HS-5 (cell line): ENCODE results near the gene TNN.

Source experiments
- DNase-seq: peaks from one replicate; pipeline ENCODE4 v3.0.0-alpha.2; 2012; ENCODE audit warnings: low read depth

TNN gene

DNA sequence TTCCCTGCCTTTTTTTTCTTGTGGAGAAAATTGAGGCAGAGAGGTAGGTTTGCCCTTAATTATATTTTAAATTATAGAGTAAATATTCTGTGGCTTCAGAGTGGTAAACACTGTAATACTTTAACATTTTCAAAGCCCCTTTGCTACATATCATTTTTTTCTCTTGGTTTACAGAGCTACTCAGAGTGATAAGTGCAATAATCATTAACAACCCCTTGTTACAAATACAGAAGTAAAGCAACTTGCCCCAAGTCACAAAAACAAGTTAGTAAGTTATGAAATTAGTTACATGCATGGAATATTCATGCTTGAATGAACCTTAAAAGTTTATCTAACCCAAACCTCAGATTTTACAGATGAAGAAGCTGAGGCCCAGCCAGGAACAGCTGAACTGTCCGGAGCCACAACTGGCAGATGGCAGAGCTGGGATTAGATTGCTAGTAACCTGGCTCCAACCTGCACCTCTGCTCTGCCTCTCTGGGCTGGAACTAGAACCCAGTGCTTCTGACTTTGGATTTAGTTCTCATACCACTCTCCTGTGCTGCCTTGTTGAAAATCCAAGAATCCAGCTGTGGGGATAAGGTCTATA lies 48.7 kb downstream of the TNN start:
- no peak for DNase-seq

DNA sequence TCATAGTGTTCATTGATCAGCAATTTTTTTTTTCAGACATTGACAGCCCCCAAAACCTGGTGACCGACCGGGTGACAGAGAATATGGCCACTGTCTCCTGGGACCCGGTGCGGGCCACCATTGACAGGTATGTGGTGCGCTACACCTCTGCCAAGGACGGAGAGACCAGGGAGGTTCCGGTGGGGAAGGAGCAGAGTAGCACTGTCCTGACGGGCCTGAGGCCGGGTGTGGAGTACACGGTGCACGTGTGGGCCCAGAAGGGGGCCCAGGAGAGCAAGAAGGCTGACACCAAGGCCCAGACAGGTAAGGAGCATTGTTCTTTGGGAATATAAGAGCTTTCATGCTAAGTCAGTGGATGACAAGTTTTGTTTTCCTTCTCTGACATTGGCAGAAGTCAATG lies 49.3 kb downstream of the TNN start:
- no peak for DNase-seq

DNA sequence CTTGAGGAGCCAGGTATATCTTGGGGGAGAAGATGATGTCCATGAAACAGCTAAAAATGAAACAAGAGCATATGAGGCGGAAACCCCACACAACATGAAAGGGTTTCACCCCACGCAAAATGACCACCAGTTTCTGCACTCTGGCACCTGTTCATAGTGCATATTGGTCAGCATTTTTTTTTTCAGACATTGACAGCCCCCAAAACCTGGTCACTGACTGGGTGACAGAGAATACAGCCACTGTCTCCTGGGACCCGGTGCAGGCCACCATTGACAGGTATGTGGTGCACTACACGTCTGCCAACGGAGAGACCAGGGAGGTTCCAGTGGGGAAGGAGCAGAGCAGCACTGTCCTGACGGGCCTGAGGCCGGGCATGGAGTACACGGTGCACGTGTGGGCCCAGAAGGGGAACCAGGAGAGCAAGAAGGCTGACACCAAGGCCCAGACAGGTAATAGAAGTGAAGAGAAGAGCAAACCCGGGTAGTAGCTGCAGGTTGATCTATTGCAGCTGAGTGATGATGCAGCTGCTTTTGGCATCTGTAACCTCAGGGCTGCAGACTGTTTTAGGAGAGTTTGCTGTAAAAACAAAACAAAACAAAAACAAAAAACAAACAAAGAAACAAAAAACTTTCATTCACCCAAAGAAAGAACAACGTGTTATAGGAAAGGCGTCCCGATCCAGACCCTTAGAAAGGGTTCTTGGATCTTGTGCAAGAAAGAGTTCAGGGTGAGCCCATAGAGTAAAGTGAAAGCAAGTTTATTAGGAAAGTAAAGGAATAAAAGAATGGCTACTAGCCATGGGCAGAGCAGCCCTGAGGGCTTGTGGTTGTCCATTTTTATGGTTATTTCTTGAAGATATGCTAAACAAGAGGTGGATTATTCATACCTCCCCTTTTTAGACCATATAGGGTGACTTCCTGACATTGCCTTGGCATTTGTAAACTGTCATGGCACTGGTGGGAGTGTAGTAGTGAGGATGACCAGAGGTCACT lies 51.0 kb downstream of the TNN start:
- no peak for DNase-seq

DNA sequence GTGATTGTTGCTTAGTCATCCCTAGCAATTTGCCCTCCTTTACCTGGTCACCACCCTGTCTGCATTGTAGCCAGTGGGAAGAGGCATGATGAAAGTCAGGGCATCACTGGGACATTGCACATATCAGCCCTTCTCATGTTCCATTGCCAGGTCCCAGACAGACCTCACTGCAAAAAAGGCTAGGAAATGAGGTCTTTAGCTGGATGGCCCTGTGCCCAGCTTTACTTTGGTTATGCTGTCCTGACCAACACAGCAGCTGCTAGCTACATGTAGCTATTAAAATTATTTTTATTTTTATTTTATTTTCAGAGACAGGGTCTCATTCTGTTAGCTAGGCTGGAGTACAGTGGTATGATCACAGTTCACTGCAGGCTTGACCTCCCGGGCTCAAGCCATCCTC lies 52.9 kb downstream of the TNN start:
- DNase-seq, result no peak

- DNase-seq, result no peak
Measured at GRCh38 chr1:175124861-175125260, 57.2 kb downstream of the TNN start.

DNA sequence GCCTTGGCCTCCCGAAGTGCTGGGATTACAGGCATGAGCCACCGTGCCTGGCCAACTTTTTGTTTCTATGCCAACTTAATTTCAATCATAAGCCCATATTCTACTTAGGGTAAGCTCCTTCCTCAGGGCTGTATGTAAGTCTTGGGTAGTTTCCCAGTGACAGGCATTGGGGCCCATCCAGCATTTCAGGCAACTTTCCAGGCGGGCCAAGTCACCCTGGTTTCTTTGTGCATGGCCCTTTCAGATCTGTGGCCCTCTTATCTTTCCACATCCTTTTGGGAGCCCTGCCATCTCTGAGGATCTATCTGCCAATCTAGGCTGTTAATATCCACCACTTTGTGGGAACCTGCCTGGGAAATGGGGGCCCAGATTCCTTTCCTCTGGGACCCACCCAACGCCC lies 58.7 kb downstream of the TNN start:
- no peak for DNase-seq

GRCh38 chr1:175127565-175127964 lies 59.9 kb downstream of the TNN start:
- DNase-seq, result no peak

GRCh38 chr1:175128523-175128922 lies 60.9 kb downstream of the TNN start:
- DNase-seq, result no peak

DNA sequence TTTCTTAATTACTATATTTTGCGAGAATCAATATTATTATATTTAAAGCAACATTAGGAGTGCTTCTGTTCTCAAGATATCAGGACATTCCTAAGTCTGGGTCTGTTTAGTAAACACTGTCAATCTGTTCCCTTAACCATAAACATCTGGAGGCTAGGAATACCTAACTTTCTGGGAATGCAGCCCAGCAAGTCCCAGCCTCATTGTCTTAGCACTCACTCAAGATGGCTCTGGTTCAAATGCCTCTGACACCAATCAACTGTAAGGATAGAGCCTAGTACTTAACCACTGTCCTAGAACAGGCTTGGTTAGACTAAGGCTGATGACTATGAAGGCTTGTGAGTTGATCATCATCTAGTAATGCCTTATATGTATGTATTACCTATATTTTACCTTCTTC lies 61.5 kb downstream of the TNN start:
- DNase-seq, result no peak

DNA sequence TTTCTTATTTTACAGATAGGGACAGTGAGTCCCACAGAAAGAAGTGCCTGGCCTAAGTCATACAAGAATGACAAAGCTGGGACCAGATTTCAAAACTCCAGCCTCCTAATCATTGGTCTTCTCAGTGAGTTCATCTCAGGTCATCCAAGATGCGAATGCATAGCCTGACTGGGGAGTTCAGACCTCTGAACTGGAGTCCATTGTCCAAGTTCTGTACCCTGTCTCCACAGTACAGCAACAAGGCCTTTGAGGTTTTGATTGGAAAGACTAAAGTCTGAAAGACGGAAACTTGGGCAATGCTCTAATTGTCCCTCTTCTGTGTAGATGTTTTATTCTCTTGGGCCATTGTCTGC lies 62.0 kb downstream of the TNN start:
- no peak for DNase-seq

- no peak for DNase-seq
Measured at GRCh38 chr1:175129997-175130648, 62.5 kb downstream of the TNN start.

DNA sequence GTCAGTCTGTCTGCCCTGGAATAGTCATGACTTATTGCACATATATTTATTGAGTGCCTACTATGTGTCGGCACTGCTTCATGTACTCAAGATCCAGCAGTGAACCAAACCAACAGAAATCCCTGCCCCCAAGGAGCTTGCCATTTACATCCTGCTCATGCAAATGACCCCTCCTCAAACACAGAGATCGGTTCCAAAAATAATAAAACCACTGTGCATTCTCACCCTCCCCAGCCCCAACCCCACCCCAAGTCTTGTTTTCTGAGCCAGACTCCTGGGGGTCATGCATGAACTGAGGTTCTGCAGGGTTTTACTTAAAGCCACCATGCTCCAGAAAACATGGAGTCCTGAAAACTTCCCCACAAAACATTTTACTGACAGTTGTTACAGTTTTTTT lies 63.0 kb downstream of the TNN start:
- DNase-seq, result no peak

DNA sequence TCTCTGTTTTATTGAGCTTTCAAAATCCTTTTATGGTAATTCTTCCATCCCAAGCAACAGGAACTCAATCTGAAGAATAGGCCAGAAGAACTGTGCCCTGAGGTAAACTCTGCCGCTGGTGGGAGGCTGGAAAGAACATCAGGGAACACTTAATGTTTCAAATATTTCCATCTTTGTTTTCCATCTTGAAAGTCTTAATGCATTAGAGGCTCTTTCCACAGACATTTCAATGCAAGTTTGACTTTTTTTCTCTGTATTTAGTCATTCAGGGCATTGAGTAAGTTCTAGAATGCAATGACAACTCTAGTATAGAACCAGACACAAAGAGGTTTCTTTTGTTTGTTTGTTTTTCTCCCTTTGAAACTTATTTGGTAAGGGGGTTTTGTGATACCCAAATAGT lies 63.5 kb downstream of the TNN start:
- no peak for DNase-seq

DNA sequence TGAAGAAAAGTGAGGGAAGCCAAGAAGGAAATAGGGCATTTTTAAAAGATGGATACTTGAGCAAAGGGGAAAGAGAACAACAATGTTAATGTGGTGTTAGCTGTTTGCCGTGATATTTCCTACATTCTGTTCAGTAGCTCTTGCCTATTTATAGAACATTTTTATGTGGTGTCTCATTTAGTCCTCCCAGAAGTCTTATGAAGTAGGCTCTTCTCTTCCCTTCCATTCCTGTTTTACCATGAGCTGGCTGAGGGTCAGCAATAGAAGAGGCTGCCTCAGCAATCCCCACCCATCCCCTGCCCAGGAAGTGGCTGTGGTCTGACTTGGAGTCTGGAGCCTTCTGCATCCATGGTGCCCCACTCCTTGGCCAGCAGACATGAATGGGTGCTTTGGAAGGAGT lies 64.8 kb downstream of the TNN start:
- no peak for DNase-seq

DNA sequence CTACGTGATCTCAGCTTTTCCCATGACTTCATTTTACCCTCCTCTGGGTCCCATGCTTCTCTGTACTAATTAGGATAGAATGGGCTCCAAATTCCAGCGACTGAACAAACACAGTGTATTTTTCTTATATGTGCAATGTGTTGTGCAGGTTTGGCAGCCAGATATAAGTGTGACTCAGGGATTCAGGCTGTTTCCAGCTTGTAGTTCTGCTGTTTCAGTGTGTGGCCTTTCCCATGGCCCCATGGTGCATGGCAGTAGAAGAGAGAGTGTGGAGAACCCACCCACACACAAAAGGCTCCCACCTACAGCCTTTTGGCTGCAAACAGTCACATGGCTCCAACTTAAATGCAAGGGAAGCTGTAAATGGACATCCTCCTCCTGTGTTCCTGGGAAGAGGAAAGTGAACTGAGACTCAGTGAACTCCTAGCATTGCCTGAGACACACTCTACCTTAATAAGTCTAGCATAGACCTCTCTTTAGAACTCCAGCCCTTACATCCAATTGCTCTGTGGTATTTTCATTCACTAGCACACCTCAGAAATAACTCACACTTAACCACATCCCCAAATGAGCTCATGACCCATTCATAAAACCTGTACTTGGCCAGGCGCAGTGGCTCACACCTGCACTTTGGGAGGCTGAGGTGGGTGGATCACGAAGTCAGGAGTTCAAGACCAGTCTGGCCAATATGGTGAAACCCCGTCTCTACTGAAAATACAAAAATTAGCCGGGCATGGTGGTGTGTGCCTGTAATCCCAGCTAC lies 66.2 kb downstream of the TNN start:
- DNase-seq, result no peak

- DNase-seq, result no peak
Measured at GRCh38 chr1:175134500-175134899, 66.9 kb downstream of the TNN start.

DNA sequence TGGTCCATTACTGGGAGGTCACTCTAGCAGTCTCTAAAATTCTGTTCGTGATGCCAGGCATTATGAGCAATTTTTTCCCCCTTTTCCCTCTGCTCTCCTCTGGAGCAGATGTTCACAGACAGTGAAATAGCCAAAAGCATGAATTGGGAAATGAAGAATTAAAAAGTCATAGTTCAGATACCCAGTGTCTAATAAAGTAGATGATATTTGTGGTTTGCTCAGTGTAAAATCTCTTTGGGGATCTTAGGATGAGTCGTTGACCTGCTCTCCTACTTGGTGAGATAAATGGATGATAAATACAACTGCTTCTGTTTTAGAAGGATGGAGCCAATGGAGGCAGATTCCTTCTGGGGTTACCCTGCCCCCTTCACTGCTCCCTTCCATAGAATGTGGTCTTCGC lies 68.6 kb downstream of the TNN start:
- DNase-seq, result no peak

DNA sequence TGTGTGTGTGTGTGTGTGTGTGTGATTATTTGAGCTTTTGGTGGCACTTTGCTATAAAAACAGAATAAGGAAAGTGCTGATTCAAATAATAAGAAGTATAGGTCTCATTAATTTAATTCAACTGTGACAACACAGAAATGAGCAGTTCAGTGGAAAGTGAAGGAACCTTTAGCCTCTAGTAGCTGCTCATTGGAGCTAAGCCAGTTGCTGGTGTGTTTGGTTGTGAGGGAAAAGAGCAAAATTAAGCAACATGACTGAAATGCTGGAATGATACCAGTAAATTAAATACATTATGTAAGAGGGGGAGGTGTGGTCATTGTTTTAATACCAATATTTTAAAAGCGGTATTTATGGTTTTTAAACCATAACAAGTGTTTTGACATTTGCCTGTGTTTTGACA lies 69.7 kb downstream of the TNN start:
- no peak for DNase-seq

DNA sequence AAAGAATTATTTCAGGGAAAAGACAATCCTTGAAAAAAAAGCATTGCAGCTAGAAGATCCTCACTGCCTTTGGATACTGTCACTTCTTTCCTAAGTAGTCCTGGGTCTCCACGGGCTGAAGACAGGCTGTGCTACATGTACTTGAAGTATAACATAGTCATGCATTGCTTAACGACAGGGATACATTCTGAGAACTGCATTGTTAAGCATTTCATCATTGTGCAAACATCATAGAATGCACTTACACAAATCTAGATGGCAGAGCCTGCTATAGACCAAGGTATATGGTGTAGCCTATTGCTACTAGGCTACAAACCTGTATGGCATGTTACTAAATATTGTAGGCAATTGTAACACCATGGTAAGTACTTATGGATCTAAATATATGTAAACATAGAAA lies 70.9 kb downstream of the TNN start:
- no peak for DNase-seq

GRCh38 chr1:175145899-175146528 lies 78.4 kb downstream of the TNN start:
- no peak for DNase-seq

DNA sequence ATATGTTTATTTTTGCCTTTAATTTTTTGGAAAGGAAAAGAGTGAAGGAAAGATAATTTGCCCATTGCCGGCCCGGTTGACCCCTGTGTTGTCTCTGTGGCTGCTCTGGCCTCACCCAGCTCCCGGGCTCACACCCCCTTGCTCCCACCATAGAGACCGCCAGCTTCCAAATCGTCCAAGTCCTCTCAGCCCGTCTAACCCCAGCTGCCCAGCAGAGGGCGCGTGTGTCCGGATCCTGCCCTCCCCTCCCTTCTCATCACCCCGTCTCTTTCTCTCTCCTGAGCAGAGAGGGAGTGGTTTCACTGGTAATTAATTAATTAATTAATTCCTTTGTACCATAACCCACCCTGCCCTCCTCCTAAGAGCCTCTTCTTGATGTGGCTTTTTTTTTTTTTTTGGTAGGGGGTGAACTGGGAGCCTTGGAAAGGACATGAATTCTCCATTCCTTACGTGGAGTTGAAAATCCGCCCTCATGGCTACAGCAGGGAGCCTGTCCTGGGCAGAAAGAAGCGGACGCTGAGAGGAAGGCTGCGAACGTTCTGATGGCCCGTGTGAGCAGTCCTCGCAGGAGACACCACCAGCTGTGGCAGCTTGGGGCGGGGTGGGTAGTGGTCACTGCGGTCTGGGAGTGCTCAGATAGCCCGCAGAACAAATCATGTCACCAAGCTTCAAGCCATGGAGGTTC lies 79.0 kb downstream of the TNN start:
- no peak for DNase-seq
